GF-D8 (cell line): ENCODE data around the gene CTSS.
"Not testable (repeated sequence)": the region's sequence is repeated elsewhere in the genome, so short reads cannot be mapped to it uniquely, and the experiment has no call there.

ENCODE experiments used
- DNase-seq: peaks from one replicate; lab custom pipeline; 2025; lab: John Stamatoyannopoulos, UW

Gene CTSS

DNA sequence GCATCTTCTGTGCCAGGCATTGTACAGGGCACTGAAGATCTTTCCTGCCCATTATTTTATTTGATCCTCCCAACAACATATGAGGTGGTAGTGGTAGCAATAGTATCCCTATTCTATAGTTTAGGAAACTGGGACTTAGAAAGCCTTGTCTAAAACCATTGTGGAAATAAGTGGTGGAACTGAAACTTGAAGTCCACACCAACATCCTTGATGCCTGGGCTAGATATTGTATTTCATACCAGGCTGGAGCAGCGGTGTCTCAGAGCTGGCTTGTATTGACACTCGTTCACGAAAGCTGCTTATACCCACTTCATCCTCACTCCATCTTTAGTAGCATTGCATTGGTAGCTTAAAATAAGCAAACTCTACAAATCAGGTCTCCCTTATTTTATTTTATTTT is 9.7 kb upstream of the CTSS start:
- DNase-seq, result no peak

DNA sequence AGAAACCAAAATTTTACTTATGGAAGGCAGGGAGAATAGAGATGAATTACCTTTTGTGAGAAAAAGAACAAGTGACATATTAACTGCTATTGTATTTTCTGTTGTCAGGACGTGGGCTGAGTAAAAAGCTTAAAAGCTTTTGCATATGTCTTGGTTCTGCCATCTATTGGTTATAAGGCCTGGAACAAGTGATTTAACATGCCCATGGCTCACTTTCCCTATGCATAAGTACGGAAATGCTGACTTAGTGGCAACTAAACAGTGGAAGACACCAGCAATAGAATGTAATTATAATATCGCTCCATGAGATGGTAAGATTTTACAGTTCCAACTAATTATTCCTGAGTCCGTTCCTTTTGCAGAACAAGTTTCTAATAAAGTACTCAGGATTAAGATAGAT is 6.7 kb upstream of the CTSS start:
- DNase-seq, result no peak

GRCh38 chr1:150767704-150768103 is 2.1 kb upstream of the CTSS start:
- DNase-seq, result not testable (repeated sequence)

- DNase-seq, result not testable (repeated sequence)
These were observed 361 bp upstream of the CTSS start for GRCh38 chr1:150765977-150766301.

GRCh38 chr1:150764617-150765101 is 919 bp downstream of the CTSS start:
- peak; percentile 4 for DNase-seq

DNA sequence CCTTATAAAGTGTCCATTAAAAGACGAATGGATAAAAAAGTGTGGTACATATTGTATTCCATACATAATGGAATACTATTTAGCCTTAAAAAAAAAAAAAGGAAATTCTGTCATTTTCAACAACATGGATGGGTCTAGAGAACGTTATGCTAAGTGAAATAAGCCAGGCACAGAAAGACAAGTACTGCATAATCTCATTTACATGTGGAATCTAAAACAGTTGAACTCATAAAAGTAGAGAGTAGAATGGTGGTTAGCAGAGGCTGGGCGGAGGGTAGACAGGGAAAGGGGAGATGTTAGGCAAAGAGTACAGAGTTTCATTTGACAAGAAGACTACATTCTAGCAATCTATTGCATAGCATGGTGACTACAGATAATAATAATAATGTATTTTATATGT is 2.6 kb downstream of the CTSS start:
- no peak for DNase-seq

- no peak for DNase-seq
These were observed 3.0 kb downstream of the CTSS start for GRCh38 chr1:150762552-150762951.

DNA sequence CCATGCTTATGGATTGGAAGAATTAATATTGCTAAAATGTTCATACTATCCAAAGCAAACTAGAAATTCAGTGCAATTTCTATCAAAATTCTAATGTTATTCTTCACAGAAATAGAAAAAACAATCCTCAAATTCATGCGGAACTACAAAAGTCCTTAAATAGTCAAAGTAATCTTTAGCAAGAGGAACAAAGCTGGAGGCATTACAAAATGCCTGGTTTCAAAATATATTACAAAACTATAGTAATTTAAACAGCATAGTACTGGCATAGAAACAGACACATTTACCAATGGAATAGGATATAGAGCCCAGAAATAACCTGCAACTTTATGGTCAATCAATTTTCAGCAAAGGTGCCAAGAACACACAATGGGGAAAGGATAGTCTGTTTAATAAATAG is 3.8 kb downstream of the CTSS start:
- DNase-seq, result no peak

DNA sequence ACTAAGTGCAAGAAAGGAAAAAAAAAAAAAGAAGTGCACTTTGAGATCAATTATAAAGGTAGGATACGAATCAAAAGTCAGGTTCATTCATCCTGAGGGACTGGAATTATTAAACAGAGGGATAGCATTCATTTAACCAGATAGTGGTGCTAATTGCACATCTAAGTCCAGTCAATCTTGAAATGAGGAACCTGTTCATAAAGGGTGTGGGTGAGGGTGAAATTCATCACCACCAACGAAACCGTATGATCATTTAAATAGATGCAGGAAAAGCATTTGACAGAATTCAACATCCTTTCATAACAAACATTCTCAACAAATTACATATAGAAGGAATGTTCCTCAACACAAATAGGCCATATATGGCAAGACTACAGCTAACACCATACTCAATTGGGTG is 5.6 kb downstream of the CTSS start:
- DNase-seq, result no peak

DNA sequence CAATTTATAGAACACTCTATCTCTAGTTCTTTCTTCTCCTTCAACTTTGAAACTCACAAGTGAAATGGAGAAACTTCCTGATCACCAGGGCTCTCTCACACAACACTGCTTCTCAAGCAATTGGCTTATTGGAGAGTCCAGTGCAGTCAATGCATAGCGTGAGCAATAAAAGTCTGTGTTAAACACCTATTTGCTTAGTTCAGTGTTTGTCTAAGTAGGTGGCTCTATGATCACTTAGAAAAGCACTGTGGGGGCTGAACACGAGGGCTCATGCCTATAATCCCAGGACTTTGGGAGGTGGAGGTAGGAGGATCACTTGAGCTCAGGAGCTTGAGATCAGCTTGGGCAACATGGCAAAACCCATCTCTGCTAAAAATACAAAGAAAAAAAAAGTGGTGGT is 12.2 kb downstream of the CTSS start:
- DNase-seq, result no peak

- DNase-seq, result no peak
These were observed 14.1 kb downstream of the CTSS start for GRCh38 chr1:150751443-150751842.

DNA sequence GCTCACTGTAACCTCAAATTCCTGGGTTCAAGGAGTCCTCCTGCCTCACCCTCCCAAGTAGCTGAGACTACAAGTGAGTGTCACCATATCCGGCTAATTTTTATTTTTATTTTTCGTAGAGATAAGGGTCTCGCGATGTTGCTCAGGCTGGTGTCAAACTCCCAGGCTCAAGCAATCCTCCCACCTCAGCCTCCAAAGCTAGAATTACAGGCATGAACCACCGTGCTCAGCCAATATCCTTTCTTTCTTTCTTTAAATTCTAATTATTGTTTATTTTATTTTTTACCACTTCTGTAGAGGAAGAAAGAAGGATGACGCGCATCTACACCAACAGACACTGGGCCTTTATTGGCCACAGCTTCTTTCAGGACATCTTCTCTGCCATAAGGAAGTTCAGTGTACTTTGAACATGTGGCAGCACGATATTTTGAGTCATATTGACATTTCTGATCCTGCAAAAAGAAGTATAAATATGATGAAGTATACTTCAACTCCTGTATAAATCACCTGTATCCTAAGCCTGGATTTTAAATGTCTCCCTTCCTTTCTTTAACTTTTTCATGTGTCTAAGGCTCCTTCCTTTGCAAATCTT is 15.8 kb downstream of the CTSS start:
- DNase-seq, result no peak

DNA sequence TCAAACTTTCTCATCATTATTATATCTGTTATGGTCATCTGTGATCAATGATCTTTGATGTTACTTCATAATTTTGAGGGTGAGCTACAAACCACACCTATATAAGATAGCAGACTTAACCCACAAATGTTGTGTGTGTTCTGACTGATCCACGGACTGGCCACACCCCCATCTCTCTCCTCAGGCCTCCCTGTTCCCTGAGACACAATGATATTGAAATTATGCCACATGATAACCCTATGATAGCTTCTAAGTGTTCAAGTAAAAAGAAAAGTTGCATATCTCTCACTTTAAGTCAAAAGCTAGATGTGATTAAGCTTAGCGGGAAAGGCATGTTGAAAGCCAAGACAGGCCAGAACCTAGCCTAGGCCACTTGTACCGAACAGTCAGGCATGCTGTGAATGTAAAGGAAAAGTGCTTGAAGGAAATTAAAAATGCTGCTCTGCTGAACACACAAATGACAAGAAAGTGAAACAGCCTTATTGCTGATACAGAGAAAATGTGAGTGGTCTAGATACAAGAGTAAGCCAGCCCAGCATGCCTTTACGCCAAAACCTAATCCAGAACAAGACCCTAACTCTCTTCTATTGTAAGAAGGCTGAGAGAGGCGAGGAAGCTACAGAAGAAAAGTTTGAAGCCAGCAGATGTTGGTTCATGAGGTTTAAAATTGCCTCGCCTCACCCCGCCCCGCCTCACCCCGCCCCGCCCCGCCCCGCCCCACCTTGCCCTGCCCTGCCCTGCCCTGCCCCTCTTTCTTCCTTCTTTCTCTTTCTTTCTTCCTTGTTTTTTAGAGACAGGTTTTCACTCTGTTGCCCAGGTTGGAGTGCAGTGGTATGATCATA is 16.5 kb downstream of the CTSS start:
- no peak for DNase-seq

GRCh38 chr1:150730130-150730721 is 35.4 kb downstream of the CTSS start:
- DNase-seq, result peak; percentile 10

DNA sequence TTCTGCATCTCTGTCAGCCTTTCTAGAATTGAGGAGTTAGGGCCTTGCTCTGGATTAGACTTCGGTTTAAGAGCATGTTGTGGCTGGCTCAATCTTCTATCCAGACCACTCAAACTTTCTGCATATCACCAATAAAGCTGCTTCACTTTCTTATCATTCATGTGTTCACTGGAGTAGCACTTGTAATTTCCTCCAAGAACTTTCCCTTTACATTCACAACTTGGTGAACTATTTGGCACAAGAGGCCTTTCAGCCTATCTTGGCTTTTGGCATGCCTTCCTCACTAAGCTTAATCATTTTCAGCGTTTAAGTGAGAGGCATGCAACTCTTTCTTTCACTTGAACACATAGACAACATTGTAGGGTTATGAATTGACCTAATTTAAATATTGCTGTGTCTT is 41.2 kb downstream of the CTSS start:
- no peak for DNase-seq

- DNase-seq, result no peak
These were observed 44.9 kb downstream of the CTSS start, which contains the start of gene HORMAD1 for GRCh38 chr1:150720703-150721102. Gene HORMAD1, minus strand, starts transcription at chr1:150720895. Its CDS starts 1,390 bp downstream, at chr1:150719505.

GRCh38 chr1:150720098-150720497 is 45.5 kb downstream of the CTSS start:
- no peak for DNase-seq

- no peak for DNase-seq
These were observed 47.2 kb downstream of the CTSS start for GRCh38 chr1:150718225-150718891.

GRCh38 chr1:150709031-150709430 is 56.5 kb downstream of the CTSS start:
- not testable (repeated sequence) for DNase-seq

DNA sequence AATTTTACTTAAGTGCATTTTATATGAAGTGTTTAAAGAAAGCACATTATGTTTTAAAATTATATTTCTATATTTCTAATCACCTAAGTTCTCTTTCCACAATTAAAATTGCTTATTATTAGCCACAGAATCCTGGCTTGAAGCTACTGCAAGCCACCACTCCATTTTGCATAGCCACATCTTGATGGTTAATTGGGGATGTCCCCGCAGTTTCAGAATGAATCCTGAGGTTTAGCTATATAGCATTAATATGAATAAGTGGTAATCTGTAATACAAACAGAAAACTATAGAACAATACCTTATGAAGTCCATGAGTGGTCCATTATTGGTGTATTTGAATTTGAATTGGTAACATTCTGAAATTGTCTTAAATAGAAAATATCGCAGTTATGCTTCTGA is 57.0 kb downstream of the CTSS start:
- no peak for DNase-seq

GRCh38 chr1:150706091-150706490 is 59.5 kb downstream of the CTSS start:
- no peak for DNase-seq

DNA sequence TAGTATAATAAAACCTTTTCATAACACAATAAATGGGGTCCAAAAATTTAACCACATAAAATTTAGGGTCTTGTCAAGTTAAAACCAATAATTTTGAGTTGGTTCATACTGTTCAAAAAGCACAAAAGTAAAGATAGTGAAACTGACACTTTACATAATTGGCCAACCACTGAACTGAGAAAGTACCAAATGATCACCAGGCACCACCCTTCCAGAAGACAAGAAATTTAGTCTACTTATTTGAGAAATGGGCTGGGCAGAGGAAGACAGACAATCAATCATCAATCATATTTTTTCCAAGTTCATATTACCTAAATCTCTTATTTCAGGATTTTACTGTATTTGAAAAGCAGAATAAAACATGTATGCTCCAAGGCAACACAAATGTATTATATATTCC is 62.2 kb downstream of the CTSS start:
- no peak for DNase-seq
